Mammary epithelial cell (primary cell): Measurements from ENCODE around the gene EPHB2.

Source experiments
- CTCF ChIP-seq, 2 donors: IDR thresholded peaks in 1 of 2; conservative IDR thresholded peaks in 1 of 2; 2 replicates each; pipeline ENCODE4 v1.5.1; 2011 to 2012; ENCODE audit warnings: inconsistent platforms in 2 of 2, low read length in 2 of 2, mild to moderate bottlenecking in 2 of 2, control low read depth in 1 of 2, low read depth in 1 of 2; ENCODE audit not compliant: insufficient read depth in 1 of 2; ENCODE audit errors: extremely low read depth in 1 of 2
- EZH2 ChIP-seq: IDR thresholded peaks from 2 replicates; pipeline ENCODE4 v1.6.1; 2012; ENCODE audit warnings: low read length, inconsistent platforms, borderline replicate concordance

DNA sequence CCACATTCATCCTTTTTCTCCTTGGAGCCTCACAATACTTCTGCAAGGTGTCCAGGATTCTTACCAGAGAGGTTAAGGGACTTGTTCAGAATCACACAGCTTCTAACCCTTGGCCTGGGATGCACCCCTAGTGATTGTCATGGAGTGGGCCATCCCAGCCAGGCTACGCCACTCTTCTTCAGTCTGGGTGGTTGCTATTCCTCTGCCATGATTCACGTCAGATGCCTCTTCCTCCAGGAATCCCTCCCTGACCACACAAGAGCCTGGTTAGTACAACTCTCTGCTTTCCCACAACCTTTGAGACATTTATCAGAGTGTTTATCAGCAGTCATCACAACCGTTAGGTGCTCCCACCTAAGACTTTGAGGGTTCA, 121.8 kb downstream of the EPHB2 start:
- TF ChIP-seq CTCF (conservative IDR thresholded peaks at IDR 0.05 in 1 of 2, IDR thresholded peaks at IDR 0.05 in 1 of 2; ENCODE audit: extremely low read depth in 1 of 2, insufficient read depth in 1 of 2, low read depth in 1 of 2, low read length in 2 of 2) (no peak), EZH2 (no peak)
